ENCODE measurements around the gene ELP1.

ELP1 gene

GRCh38 chr9:108880738-108881316 is 53.1 kb downstream of the ELP1 start:
- no peak for DNase-seq

- no peak for DNase-seq
Observed at GRCh38 chr9:108877524-108877923, 56.4 kb downstream of the ELP1 start.

GRCh38 chr9:108876425-108876824 is 57.5 kb downstream of the ELP1 start:
- DNase-seq: no peak

- no peak for DNase-seq
Observed at GRCh38 chr9:108874058-108874788, 59.7 kb downstream of the ELP1 start.

- no peak for DNase-seq
Observed at GRCh38 chr9:108869092-108869725, 64.7 kb downstream of the ELP1 start.

- no peak for DNase-seq
Observed at GRCh38 chr9:108867829-108868228, 66.1 kb downstream of the ELP1 start.

- DNase-seq: no peak
Observed at GRCh38 chr9:108867116-108867515, 66.8 kb downstream of the ELP1 start.

GRCh38 chr9:108866001-108866420 is 67.9 kb downstream of the ELP1 start:
- no peak for DNase-seq

GRCh38 chr9:108865037-108865436 is 68.9 kb downstream of the ELP1 start:
- DNase-seq: no peak

GRCh38 chr9:108864446-108864845 is 69.5 kb downstream of the ELP1 start:
- DNase-seq: no peak

- no peak for DNase-seq
Observed at GRCh38 chr9:108863891-108864290, 70.0 kb downstream of the ELP1 start.

GRCh38 chr9:108861997-108862396 is 71.9 kb downstream of the ELP1 start, which contains the start of gene ACTL7A:
Gene ACTL7A, plus strand, starts transcription at chr9:108862266. Its CDS starts 57 bp downstream, at chr9:108862323.
- DNase-seq: no peak

GRCh38 chr9:108861464-108861863 is 72.5 kb downstream of the ELP1 start:
- DNase-seq: no peak

- no peak for DNase-seq
Observed at GRCh38 chr9:108860764-108861163, 73.2 kb downstream of the ELP1 start.

GRCh38 chr9:108860354-108860753 is 73.6 kb downstream of the ELP1 start:
- no peak for DNase-seq

- no peak for DNase-seq
Observed at GRCh38 chr9:108859459-108860114, 74.3 kb downstream of the ELP1 start.

- no peak for DNase-seq
Observed at GRCh38 chr9:108857572-108857971, 76.4 kb downstream of the ELP1 start.

GRCh38 chr9:108855888-108856287 is 78.0 kb downstream of the ELP1 start, which contains the start of gene ACTL7B:
Gene ACTL7B, minus strand, starts transcription at chr9:108855986. Its CDS starts 56 bp downstream, at chr9:108855930.
- DNase-seq: no peak

GRCh38 chr9:108855529-108855886 is 78.4 kb downstream of the ELP1 start:
- DNase-seq: no peak

- DNase-seq: no peak
Observed at GRCh38 chr9:108854641-108855528, 79.0 kb downstream of the ELP1 start.

- DNase-seq: no peak
Observed at GRCh38 chr9:108854094-108854493, 79.8 kb downstream of the ELP1 start.

- DNase-seq: no peak
Observed at GRCh38 chr9:108852079-108852478, 81.8 kb downstream of the ELP1 start.

Data from GOT3 (cell line).